Neural cell (in vitro differentiated cells): ENCODE results near the gene CREB1. TPM values are rescaled to one million over a fixed set of nuclear protein-coding genes. Genes with fewer than 3 reads are reported as not detected.

ENCODE experiments used
- H2AFZ ChIP-seq: fragments of 200-600, 300-800 bp; sonication (generic), shearing (Covaris generic); 2 replicates; pipeline ENCODE4 v1.6.0; 2014; ENCODE audit warnings: low read depth, mild to moderate bottlenecking, antibody characterized with exemption, low read length, moderate library complexity
- H3F3A ChIP-seq: fragments of 200-600 bp; shearing (Covaris generic); 2 replicates; pipeline ENCODE4 v1.6.1; 2016; ENCODE audit warnings: mild to moderate bottlenecking, moderate library complexity, mixed read lengths, antibody characterized with exemption, low read length; ENCODE audit not compliant: insufficient read depth, poor library complexity, severe bottlenecking
- H3K27ac ChIP-seq: fragments of 200-600, 300-800 bp; sonication (generic), shearing (Covaris generic); 2 replicates; pipeline ENCODE4 v1.5.1; 2014; ENCODE audit warnings: mild to moderate bottlenecking, low read length, moderate library complexity
- H3K27me3 ChIP-seq: fragments of 300-800, 200-600 bp; sonication (generic), shearing (Covaris generic); 2 replicates; pipeline ENCODE4 v1.6.0; 2014; ENCODE audit warnings: mild to moderate bottlenecking, low read depth, low read length, moderate library complexity; ENCODE audit not compliant: insufficient read depth
- H3K36me3 ChIP-seq: fragments of 300-800, 200-600 bp; sonication (generic), shearing (Covaris generic); 2 replicates; pipeline ENCODE4 v1.5.1; 2014; ENCODE audit warnings: mild to moderate bottlenecking, antibody characterized with exemption, low read length, moderate library complexity; ENCODE audit not compliant: insufficient read depth
- H3K4me2 ChIP-seq: fragments of 300-800, 200-600 bp; sonication (generic), shearing (Covaris generic); 2 replicates; pipeline ENCODE4 v1.6.0; 2014; ENCODE audit warnings: mild to moderate bottlenecking, low read length
- H3K4me3 ChIP-seq: fragments of 300-800, 200-600 bp; sonication (generic), shearing (Covaris generic); 2 replicates; pipeline ENCODE4 v1.5.1; 2014; ENCODE audit warnings: mild to moderate bottlenecking, low read length, moderate library complexity
- H3K79me2 ChIP-seq: fragments of 200-600 bp; shearing (Covaris generic); replicated peaks from 2 replicates; pipeline ENCODE4 v1.6.0; 2014; ENCODE audit warnings: mild to moderate bottlenecking, low read length, moderate library complexity; ENCODE audit not compliant: insufficient read depth
- H3K9ac ChIP-seq: fragments of 300-800, 200-600 bp; sonication (generic), shearing (Covaris generic); 2 replicates; pipeline ENCODE4 v1.6.1; 2016; ENCODE audit warnings: mild to moderate bottlenecking, low read length, mixed read lengths
- H3K9me2 ChIP-seq: fragments of 200-600 bp; shearing (Covaris generic); 2 replicates; pipeline ENCODE4 v1.6.1; 2016; ENCODE audit warnings: mild to moderate bottlenecking, low read length, mixed read lengths; ENCODE audit not compliant: insufficient read depth
- H3K9me3 ChIP-seq: fragments of 200-600, 300-800 bp; sonication (generic), shearing (Covaris generic); 2 replicates; pipeline ENCODE4 v1.6.1; 2016; ENCODE audit warnings: mild to moderate bottlenecking, mixed run types, low read length, moderate library complexity, mixed read lengths
- H4K20me1 ChIP-seq: fragments of 200-600 bp; shearing (Covaris generic); 2 replicates; pipeline ENCODE4 v1.6.1; 2016; ENCODE audit warnings: mild to moderate bottlenecking, mixed run types; ENCODE audit not compliant: insufficient read depth
- EP300 ChIP-seq: fragments of 450-650 bp; conservative IDR thresholded peaks from 2 replicates; pipeline ENCODE4 v1.6.1; 2014; ENCODE audit warnings: antibody characterized with exemption, mild to moderate bottlenecking, moderate library complexity; ENCODE audit not compliant: poor library complexity, severe bottlenecking
- EZH2 ChIP-seq: fragments of 200-600, 300-800 bp; shearing (Covaris generic), sonication (generic); IDR thresholded peaks from 2 replicates; pipeline ENCODE4 v1.6.1; 2014; ENCODE audit warnings: antibody characterized with exemption, low read length, borderline replicate concordance, mild to moderate bottlenecking; ENCODE audit not compliant: insufficient read depth, poor library complexity, severe bottlenecking
- MXI1 ChIP-seq: fragments of 450-650 bp; conservative IDR thresholded peaks from 2 replicates; pipeline ENCODE4 v1.6.1; 2014; ENCODE audit warnings: antibody characterized with exemption, mild to moderate bottlenecking; ENCODE audit not compliant: poor library complexity, severe bottlenecking
- POLR2AphosphoS5 ChIP-seq: IDR thresholded peaks from 2 replicates; pipeline ENCODE4 v1.6.1; 2012
- RAD21 ChIP-seq: fragments of 450-650 bp; conservative IDR thresholded peaks from 2 replicates; pipeline ENCODE4 v1.6.1; 2014; ENCODE audit warnings: antibody characterized with exemption, mild to moderate bottlenecking, moderate library complexity
- SMC3 ChIP-seq: fragments of 450-650 bp; conservative IDR thresholded peaks from 2 replicates; pipeline ENCODE4 v1.6.1; 2014; ENCODE audit warnings: antibody characterized with exemption, mild to moderate bottlenecking, moderate library complexity; ENCODE audit not compliant: poor library complexity
- TAF1 ChIP-seq: IDR thresholded peaks from 2 replicates; pipeline ENCODE4 v1.6.1; 2012; ENCODE audit warnings: low read depth
- polyA plus RNA-seq: library from polyadenylated mRNA; depleted of rRNA; stranded (reverse); fragments of >200 nt; gene quantifications from 2 replicates; pipeline ENCODE4 v1.2.3, GENCODE V29; 2014
- TF ChIP-seq, protein P1 (sequence below): IDR thresholded peaks from 2 replicates; pipeline ENCODE4 v1.6.1; 2012; ENCODE audit warnings: borderline replicate concordance
- TF ChIP-seq, protein P2 (sequence below): fragments of 450-650 bp; IDR thresholded peaks from 2 replicates; pipeline ENCODE4 v1.5.1; 2014; ENCODE audit warnings: antibody characterized with exemption, mild to moderate bottlenecking, moderate library complexity; ENCODE audit not compliant: poor library complexity, severe bottlenecking

CREB1 gene
- polyA plus RNA-seq, 1 donor from 2014 or later = 38.7 TPM

DNA sequence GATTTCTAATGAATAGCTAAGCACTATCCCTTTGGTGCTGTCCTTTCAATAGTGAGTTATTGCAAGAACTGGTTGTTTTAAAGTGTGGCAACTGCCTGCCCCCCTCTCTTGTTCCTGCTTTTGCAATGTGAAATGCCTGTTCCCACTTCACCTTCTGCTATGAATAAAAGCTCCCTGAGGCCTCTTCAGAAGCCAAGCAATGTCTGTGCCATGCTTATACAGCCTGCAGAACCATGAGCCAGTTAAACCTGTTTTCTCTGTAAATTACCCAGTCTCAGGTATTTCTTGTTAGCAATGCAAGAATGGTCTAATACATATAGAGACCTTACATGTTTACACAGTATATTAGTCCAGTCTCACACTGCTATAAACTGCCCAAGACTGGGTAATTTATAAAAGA lies 110.4 kb downstream of the CREB1 start:
- no peaks in the 10 kb centered on the region for H3F3A ChIP-seq
- no peaks in the 10 kb centered on the region for H3K36me3 ChIP-seq
- H4K20me1 ChIP-seq = no peaks in the 10 kb centered on the region
- no peak overlapping the region for H3K27ac ChIP-seq
- no peak overlapping the region for H3K4me2 ChIP-seq
- H3K79me2 ChIP-seq = no peaks in the 10 kb centered on the region
- TF ChIP-seq POLR2AphosphoS5 = no peak
- TF ChIP-seq, protein P1, sequence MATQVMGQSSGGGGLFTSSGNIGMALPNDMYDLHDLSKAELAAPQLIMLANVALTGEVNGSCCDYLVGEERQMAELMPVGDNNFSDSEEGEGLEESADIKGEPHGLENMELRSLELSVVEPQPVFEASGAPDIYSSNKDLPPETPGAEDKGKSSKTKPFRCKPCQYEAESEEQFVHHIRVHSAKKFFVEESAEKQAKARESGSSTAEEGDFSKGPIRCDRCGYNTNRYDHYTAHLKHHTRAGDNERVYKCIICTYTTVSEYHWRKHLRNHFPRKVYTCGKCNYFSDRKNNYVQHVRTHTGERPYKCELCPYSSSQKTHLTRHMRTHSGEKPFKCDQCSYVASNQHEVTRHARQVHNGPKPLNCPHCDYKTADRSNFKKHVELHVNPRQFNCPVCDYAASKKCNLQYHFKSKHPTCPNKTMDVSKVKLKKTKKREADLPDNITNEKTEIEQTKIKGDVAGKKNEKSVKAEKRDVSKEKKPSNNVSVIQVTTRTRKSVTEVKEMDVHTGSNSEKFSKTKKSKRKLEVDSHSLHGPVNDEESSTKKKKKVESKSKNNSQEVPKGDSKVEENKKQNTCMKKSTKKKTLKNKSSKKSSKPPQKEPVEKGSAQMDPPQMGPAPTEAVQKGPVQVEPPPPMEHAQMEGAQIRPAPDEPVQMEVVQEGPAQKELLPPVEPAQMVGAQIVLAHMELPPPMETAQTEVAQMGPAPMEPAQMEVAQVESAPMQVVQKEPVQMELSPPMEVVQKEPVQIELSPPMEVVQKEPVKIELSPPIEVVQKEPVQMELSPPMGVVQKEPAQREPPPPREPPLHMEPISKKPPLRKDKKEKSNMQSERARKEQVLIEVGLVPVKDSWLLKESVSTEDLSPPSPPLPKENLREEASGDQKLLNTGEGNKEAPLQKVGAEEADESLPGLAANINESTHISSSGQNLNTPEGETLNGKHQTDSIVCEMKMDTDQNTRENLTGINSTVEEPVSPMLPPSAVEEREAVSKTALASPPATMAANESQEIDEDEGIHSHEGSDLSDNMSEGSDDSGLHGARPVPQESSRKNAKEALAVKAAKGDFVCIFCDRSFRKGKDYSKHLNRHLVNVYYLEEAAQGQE = no peak
- TF ChIP-seq, protein P2, sequence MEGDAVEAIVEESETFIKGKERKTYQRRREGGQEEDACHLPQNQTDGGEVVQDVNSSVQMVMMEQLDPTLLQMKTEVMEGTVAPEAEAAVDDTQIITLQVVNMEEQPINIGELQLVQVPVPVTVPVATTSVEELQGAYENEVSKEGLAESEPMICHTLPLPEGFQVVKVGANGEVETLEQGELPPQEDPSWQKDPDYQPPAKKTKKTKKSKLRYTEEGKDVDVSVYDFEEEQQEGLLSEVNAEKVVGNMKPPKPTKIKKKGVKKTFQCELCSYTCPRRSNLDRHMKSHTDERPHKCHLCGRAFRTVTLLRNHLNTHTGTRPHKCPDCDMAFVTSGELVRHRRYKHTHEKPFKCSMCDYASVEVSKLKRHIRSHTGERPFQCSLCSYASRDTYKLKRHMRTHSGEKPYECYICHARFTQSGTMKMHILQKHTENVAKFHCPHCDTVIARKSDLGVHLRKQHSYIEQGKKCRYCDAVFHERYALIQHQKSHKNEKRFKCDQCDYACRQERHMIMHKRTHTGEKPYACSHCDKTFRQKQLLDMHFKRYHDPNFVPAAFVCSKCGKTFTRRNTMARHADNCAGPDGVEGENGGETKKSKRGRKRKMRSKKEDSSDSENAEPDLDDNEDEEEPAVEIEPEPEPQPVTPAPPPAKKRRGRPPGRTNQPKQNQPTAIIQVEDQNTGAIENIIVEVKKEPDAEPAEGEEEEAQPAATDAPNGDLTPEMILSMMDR = no peak
- no peak for TF ChIP-seq RAD21
- TF ChIP-seq MXI1 = no peak
- no peak for TF ChIP-seq EZH2
- TF ChIP-seq SMC3 = no peak
- TF ChIP-seq TAF1 = no peak
- no peak for TF ChIP-seq EP300
- no peaks in the 10 kb centered on the region for H3K27me3 ChIP-seq
- H2AFZ ChIP-seq = no peak overlapping the region
- H3K9ac ChIP-seq = no peak overlapping the region
- H3K4me3 ChIP-seq = no peak overlapping the region
- no peaks in the 10 kb centered on the region for H3K9me2 ChIP-seq
- H3K9me3 ChIP-seq = no peaks in the 10 kb centered on the region

DNA sequence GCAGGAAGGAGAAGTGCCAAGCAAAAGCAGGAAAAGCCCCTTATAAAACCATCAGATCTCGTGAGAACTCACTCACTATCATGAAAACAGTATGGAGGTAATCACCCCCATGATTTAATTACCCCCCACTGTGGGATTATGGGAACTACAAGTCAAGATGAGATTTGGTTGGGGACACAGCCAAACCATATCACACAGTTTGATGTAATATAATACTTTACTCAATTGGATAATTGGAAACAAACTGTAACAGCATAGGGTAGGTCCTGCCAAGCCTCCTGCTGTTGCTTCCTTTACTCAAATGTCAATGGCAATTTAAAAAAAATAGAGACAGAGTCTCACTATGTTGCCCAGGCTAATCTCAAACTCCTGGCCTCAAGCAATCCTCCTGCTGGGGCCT lies 110.9 kb downstream of the CREB1 start:
- no peaks in the 10 kb centered on the region for H3K9me3 ChIP-seq
- no peak overlapping the region for H3K9ac ChIP-seq
- H3K9me2 ChIP-seq = no peaks in the 10 kb centered on the region
- H3K36me3 ChIP-seq = no peaks in the 10 kb centered on the region
- H3F3A ChIP-seq = no peaks in the 10 kb centered on the region
- no peak overlapping the region for H3K27ac ChIP-seq
- no peaks in the 10 kb centered on the region for H3K27me3 ChIP-seq
- H4K20me1 ChIP-seq = no peaks in the 10 kb centered on the region
- H3K4me2 ChIP-seq = no peak overlapping the region
- no peak for TF ChIP-seq POLR2AphosphoS5
- no peak for TF ChIP-seq EP300
- no peak overlapping the region for H2AFZ ChIP-seq
- no peak overlapping the region for H3K4me3 ChIP-seq
- no peaks in the 10 kb centered on the region for H3K79me2 ChIP-seq

DNA sequence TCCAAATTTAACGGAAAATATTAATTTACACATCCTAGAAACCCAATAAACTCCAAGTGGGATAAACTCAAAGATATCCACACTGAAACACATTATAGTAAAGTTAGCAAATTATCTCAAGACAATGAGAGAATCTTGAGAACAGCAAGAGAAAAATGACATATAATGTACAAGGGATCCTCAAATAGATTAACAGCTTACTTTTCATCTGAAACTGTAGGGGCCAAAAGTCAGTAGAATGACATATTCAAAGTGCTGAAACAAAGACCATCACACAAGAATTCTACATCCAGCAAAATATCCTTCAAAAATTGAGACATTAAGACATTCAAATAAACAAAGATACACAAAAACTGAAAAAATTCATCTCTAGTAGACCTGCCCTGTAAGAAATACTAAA lies 114.1 kb downstream of the CREB1 start:
- no peaks in the 10 kb centered on the region for H3K9me3 ChIP-seq
- no peak overlapping the region for H2AFZ ChIP-seq
- no peaks in the 10 kb centered on the region for H3K36me3 ChIP-seq
- H3K4me2 ChIP-seq = no peak overlapping the region
- no peak overlapping the region for H3K9ac ChIP-seq
- no peaks in the 10 kb centered on the region for H3K27me3 ChIP-seq
- no peak overlapping the region for H3K27ac ChIP-seq
- H3K79me2 ChIP-seq = no peaks in the 10 kb centered on the region
- H3K9me2 ChIP-seq = no peaks in the 10 kb centered on the region
- TF ChIP-seq EZH2 = no peak
- TF ChIP-seq RAD21 = no peak
- TF ChIP-seq MXI1 = no peak
- TF ChIP-seq, protein P1 = no peak
- TF ChIP-seq, protein P2 = no peak
- TF ChIP-seq EP300 = no peak
- TF ChIP-seq POLR2AphosphoS5 = no peak
- no peak overlapping the region for H3K4me3 ChIP-seq
- no peaks in the 10 kb centered on the region for H4K20me1 ChIP-seq
- H3F3A ChIP-seq = no peaks in the 10 kb centered on the region
